Right lobe of liver (tissue), 6 donors: ENCODE results near the gene ZNF770. TPM values are rescaled to one million over a fixed set of nuclear protein-coding genes. Genes with fewer than 3 reads are reported as not detected.

ENCODE experiments used
- ATAC-seq, 4 donors: fragments of 200-7000 bp; cut with Tn5 transposase; one replicate each; pipeline ENCODE4 v1.9.1; 2020; ENCODE audit warnings: mild to moderate bottlenecking in 4 of 4, moderate library complexity in 4 of 4
- DNase-seq, 3 donors: peaks; one replicate each; pipeline ENCODE4 v3.0.0-alpha.2; 2020
- H3K27ac ChIP-seq, 3 donors: fragments of 200-600 bp; one replicate each; pipeline ENCODE4 v1.8.0; 2022
- H3K27me3 ChIP-seq, 2 donors: fragments of 200-600 bp; one replicate each; pipeline ENCODE4 v1.8.0; 2022
- H3K36me3 ChIP-seq, 4 donors: fragments of 200-600 bp; sonication (generic) in 1 of 4; one replicate each; pipeline versions ENCODE4 v1.5.1 to v1.8.0; 2017 to 2022; ENCODE audit warnings: control low read depth in 1 of 4
- H3K4me1 ChIP-seq, 4 donors: fragments of 200-600 bp; sonication (generic) in 1 of 4; one replicate each; pipeline versions ENCODE4 v1.5.1 to v1.8.0; 2017 to 2022; ENCODE audit warnings: control low read depth in 1 of 4
- H3K4me3 ChIP-seq, 3 donors: fragments of 200-600 bp; one replicate each; pipeline ENCODE4 v1.8.0; 2022
- H3K9me3 ChIP-seq, 4 donors: fragments of 200-600 bp; sonication (generic) in 1 of 4; one replicate each; pipeline versions ENCODE4 v1.5.1 to v1.8.0; 2017 to 2022; ENCODE audit warnings: control low read depth in 1 of 4
- CTCF ChIP-seq, 4 donors: fragments of 200-600 bp in 3 of 4; fragments of 450-650 bp in 1 of 4; IDR thresholded peaks; one replicate each; pipeline versions ENCODE4 v1.5.1 to v1.8.0; 2016 to 2022; ENCODE audit warnings: antibody characterized with exemption in 4 of 4, mild to moderate bottlenecking in 2 of 4
- POLR2A ChIP-seq: fragments of 450-650 bp; IDR thresholded peaks from one replicate; pipeline ENCODE4 v1.6.1; 2017; ENCODE audit warnings: antibody characterized with exemption, mild to moderate bottlenecking
- WGBS: methylation state at CpG from one replicate; pipeline ENCODE4 v1.1.6; 2018; ENCODE audit warnings: low coverage, low lambda C conversion rate; ENCODE audit not compliant: insufficient coverage; ENCODE audit errors: missing lambda C conversion rate; 5-methylcytosine and 5-hydroxymethylcytosine counted together
- intact Hi-C, 2 donors: fragments of 100-400 bp; cut with DNase I; formaldehyde crosslinking; loops; one replicate each; pipeline versions ENCODE4 v1.11.2 to v1.14.1; 2022
- total RNA-seq, 6 experiments: library from RNA; depleted of rRNA in 2 of 6; stranded (reverse); fragments of >200 nt in 2 of 6; fragmentation: NEBNext Ultra II Directional in 3 of 6; extraction: Animal tissue kit (Norgen Biotek cat#: 25700) in 3 of 6; gene quantifications; one replicate each; pipeline versions ENCODE4 v1.1.0 to v1.2.4, GENCODE V29; 2016 to 2023
- donor health status: DM: no; HTN: yes; CAD: no.
- donor health status: DM: no; HTN: no; CAD: no.
- donor health status: DM: no; HTN: no; CAD: no.
- donor health status: DM: no; HTN: yes; CAD: no.
- donor health status: DM: no; HTN: yes; CAD: no.

ZNF770 gene
- total RNA-seq, 6 experiments from 2014 or later = 19.4 to 35.8 (median 24.8) TPM

- Histone ChIP-seq H3K4me3 (peak overlapping the region; percentile 85 to 95 (median 95)), H3K27ac (peak overlapping the region; percentile 98 to 99 (median 99)), H3K9me3 (no peaks in the 10 kb centered on the region), H3K27me3 (no peaks in the 10 kb centered on the region), H3K36me3 (peaks cover 0 to 21% (median 5%) of the 10 kb centered on the region in 4 donors), H3K4me1 (peaks cover 0 to 39% (median 12%) of the 10 kb centered on the region in 4 donors)
- intact Hi-C loops = no loop called here
- ATAC-seq (no peak), DNase-seq (no peak)
- 12% methylated on average over 8 of the region's 9 CpGs for WGBS
- no peak for TF ChIP-seq POLR2A
- no peak for TF ChIP-seq CTCF (IDR thresholded peaks at IDR 0.05)
Observed at GRCh38 chr15:34986771-34987480, 1.2 kb downstream of the ZNF770 start.

GRCh38 chr15:34986326-34986725 is 1.8 kb downstream of the ZNF770 start:
- intact Hi-C loops = no loop called here
- WGBS = 43% methylated on average over 1 of the region's 1 CpG
- peak overlapping the region in 2 of 3 donors; percentile 95 for H3K4me3 ChIP-seq
- peak overlapping the region in 2 of 3 donors; percentile 98 to 99 for H3K27ac ChIP-seq
- DNase-seq = no peak
- ATAC-seq = no peak
- TF ChIP-seq CTCF (IDR thresholded peaks at IDR 0.05) (no peak), POLR2A (no peak)
- peaks cover 0 to 25% (median 5%) of the 10 kb centered on the region in 4 donors for H3K36me3 ChIP-seq
- peaks cover 0 to 39% (median 12%) of the 10 kb centered on the region in 4 donors for H3K4me1 ChIP-seq
- no peaks in the 10 kb centered on the region for H3K9me3 ChIP-seq
- H3K27me3 ChIP-seq = no peaks in the 10 kb centered on the region

GRCh38 chr15:34984889-34985630 is 3.0 kb downstream of the ZNF770 start:
- ATAC-seq (peak; percentile 9 to 53 (median 36)), DNase-seq (peak; percentile 40 to 67 (median 61))
- H3K27ac ChIP-seq = peak overlapping the region in 2 of 3 donors; percentile 98 to 99
- intact Hi-C loops = no loop called here
- no peak for TF ChIP-seq CTCF (IDR thresholded peaks at IDR 0.05)
- TF ChIP-seq POLR2A = no peak
- peaks cover 0 to 39% (median 12%) of the 10 kb centered on the region in 4 donors for H3K4me1 ChIP-seq
- H3K36me3 ChIP-seq = peaks cover 0 to 25% (median 7%) of the 10 kb centered on the region in 4 donors
- peak overlapping the region; percentile 6 to 20 (median 19) for H3K4me3 ChIP-seq
- H3K27me3 ChIP-seq = no peaks in the 10 kb centered on the region
- no peaks in the 10 kb centered on the region for H3K9me3 ChIP-seq
- 25% methylated on average over 9 of the region's 9 CpGs for WGBS

- TF ChIP-seq POLR2A = no peak
- no peak for TF ChIP-seq CTCF (IDR thresholded peaks at IDR 0.05)
- DNase-seq (no peak), ATAC-seq (no peak)
- H3K9me3 ChIP-seq = no peaks in the 10 kb centered on the region
- H3K27me3 ChIP-seq = no peaks in the 10 kb centered on the region
- H3K27ac ChIP-seq = no peak overlapping the region
- WGBS = 59% methylated on average over 2 of the region's 2 CpGs
- no peaks in the 10 kb centered on the region for H3K4me1 ChIP-seq
- peaks cover 0 to 3% (median 1%) of the 10 kb centered on the region in 4 donors for H3K36me3 ChIP-seq
- H3K4me3 ChIP-seq = no peak overlapping the region
- intact Hi-C loops = no loop called here
Observed at GRCh38 chr15:34976743-34977142, 11.3 kb downstream of the ZNF770 start.
